Lung (tissue), 12 donors: ENCODE results near the gene ZNF536. TPM values are rescaled to one million over a fixed set of nuclear protein-coding genes. Genes with fewer than 3 reads are reported as not detected.

Experiments used
- ATAC-seq: fragments of 200-7000 bp; cut with Tn5 transposase; one replicate; pipeline ENCODE4 v1.9.1; 2020; ENCODE audit warnings: moderate number of reproducible peaks; ENCODE audit not compliant: insufficient read depth, low FRiP score
- DNase-seq, 3 donors: peaks; one replicate each; pipeline ENCODE4 v3.0.0-alpha.2; 2013 to 2017
- H3K27ac ChIP-seq, 2 donors: one replicate each; pipeline ENCODE4 v1.5.1; 2013; ENCODE audit warnings: mild to moderate bottlenecking in 2 of 2, moderate library complexity in 2 of 2, control low read depth in 1 of 2, inconsistent platforms in 1 of 2, low read depth in 1 of 2, low read length in 1 of 2
- H3K27me3 ChIP-seq, 3 donors: one replicate each; pipeline ENCODE4 v1.5.1; 2013; ENCODE audit warnings: low read length in 2 of 3; ENCODE audit not compliant: control insufficient read depth in 3 of 3, insufficient read depth in 3 of 3
- H3K36me3 ChIP-seq, 4 donors: one replicate each; pipeline ENCODE4 v1.5.1; 2013; ENCODE audit warnings: low read length in 4 of 4, mild to moderate bottlenecking in 1 of 4, moderate library complexity in 1 of 4; ENCODE audit not compliant: control insufficient read depth in 4 of 4, insufficient read depth in 4 of 4
- H3K4me1 ChIP-seq, 5 donors: one replicate each; pipeline ENCODE4 v1.5.1; 2013; ENCODE audit warnings: low read length in 5 of 5, mild to moderate bottlenecking in 2 of 5, moderate library complexity in 1 of 5; ENCODE audit not compliant: control insufficient read depth in 5 of 5, insufficient read depth in 5 of 5
- H3K4me3 ChIP-seq: one replicate; pipeline ENCODE4 v1.5.1; 2013; ENCODE audit warnings: mild to moderate bottlenecking, control low read depth, moderate library complexity
- H3K9ac ChIP-seq, 2 donors: one replicate each; pipeline ENCODE4 v1.5.1; 2013; ENCODE audit warnings: low read length in 2 of 2, control low read depth in 1 of 2; ENCODE audit not compliant: insufficient read depth in 1 of 2
- H3K9me3 ChIP-seq, 4 donors: one replicate each; pipeline ENCODE4 v1.5.1; 2013; ENCODE audit warnings: low read length in 3 of 4, mild to moderate bottlenecking in 1 of 4, moderate library complexity in 1 of 4; ENCODE audit not compliant: control insufficient read depth in 4 of 4, insufficient read depth in 3 of 4
- WGBS, 2 donors: extraction: QIAGEN DNeasy Blood & Tissue Kit; methylation state at CpG; one replicate each; pipeline ENCODE4 v1.1.7; 2013; 5-methylcytosine and 5-hydroxymethylcytosine counted together
- polyA plus RNA-seq, 2 donors: library from polyadenylated mRNA; stranded (reverse); fragments of 200-250 nt; gene quantifications; one replicate each; pipeline ENCODE4 v1.2.1, GENCODE V29; 2013
- total RNA-seq, 2 donors: library from RNA; depleted of rRNA in 1 of 2; stranded (reverse); fragments of >200 nt in 1 of 2; gene quantifications; one replicate each; pipeline ENCODE4 v1.2.1, GENCODE V29; 2014 to 2021
- TF ChIP-seq, protein P1 (sequence below): IDR thresholded peaks from 2 replicates; pipeline ENCODE4 v1.5.1; 2012; ENCODE audit warnings: mild to moderate bottlenecking; ENCODE audit errors: control extremely low read depth, extremely low read depth
- donor health status: control.
- donor health status: control.
- donor health status: Bipolar disorder and iron deficiency.
- donor health status: healthy.
- donor health status: DM: yes; HTN: yes; CAD: no.

Gene ZNF536
- total and polyA plus RNA-seq, 4 donors, result 0.07 to 5.6 (median 0.21) TPM

DNA sequence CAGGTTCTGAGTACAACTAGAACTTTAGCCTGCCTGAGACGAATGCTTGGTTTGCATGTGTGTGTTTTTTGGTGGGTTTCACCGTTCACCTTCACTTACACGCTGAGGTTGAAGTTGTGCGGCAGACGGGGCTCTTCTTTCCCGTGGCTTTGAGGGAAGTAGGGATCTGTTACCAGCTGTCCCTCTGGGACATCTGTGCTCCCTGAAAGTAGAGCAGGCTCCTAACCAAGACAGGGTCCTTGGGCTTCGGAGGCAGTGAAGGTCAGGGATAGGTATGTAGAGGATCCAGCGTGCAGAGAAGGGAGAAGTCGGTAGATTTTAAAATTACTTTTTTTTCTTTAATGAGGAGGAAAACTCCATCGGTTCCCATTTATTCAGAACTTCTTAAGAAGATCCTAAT is 48.7 kb downstream of the ZNF536 start:
- WGBS, 2 donors, result 87 to 94% methylated on average over 10 of the region's 10 CpGs
- DNase-seq (no peak), ATAC-seq (no peak)
- peaks cover 0 to 3% (median 0%) of the 10 kb centered on the region in 4 donors for H3K9me3 ChIP-seq
- H3K4me3 ChIP-seq, result no peak overlapping the region
- H3K27me3 ChIP-seq, result peaks cover 0 to 11% (median 0%) of the 10 kb centered on the region in 3 donors
- no peak overlapping the region for H3K27ac ChIP-seq
- no peak overlapping the region for H3K9ac ChIP-seq
- TF ChIP-seq, protein P1, sequence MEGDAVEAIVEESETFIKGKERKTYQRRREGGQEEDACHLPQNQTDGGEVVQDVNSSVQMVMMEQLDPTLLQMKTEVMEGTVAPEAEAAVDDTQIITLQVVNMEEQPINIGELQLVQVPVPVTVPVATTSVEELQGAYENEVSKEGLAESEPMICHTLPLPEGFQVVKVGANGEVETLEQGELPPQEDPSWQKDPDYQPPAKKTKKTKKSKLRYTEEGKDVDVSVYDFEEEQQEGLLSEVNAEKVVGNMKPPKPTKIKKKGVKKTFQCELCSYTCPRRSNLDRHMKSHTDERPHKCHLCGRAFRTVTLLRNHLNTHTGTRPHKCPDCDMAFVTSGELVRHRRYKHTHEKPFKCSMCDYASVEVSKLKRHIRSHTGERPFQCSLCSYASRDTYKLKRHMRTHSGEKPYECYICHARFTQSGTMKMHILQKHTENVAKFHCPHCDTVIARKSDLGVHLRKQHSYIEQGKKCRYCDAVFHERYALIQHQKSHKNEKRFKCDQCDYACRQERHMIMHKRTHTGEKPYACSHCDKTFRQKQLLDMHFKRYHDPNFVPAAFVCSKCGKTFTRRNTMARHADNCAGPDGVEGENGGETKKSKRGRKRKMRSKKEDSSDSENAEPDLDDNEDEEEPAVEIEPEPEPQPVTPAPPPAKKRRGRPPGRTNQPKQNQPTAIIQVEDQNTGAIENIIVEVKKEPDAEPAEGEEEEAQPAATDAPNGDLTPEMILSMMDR, result no peak
- no peaks in the 10 kb centered on the region for H3K36me3 ChIP-seq
- no peaks in the 10 kb centered on the region for H3K4me1 ChIP-seq

DNA sequence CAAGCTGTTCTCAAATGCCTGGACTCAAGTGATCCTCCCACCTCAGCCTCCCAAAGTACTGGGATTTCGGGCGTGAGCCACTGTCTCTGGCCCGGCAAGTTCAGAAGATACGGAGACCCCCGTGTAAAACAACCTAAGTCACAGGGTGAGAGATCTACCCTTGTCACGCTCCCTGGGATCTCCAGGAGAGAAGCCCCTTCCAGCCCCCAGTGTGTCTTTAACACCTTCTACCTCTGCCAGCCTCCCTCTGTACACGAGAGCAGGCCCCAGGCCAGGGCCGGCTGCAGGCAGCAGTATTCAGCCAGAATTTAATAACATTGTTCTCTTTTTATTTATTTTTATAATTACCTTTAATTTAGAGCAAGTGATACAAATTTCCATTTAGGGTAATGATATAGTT is 49.4 kb downstream of the ZNF536 start:
- WGBS, 2 donors, result 90 to 93% methylated on average over 8 of the region's 8 CpGs
- DNase-seq, result no peak
- Histone ChIP-seq H3K4me1 (no peaks in the 10 kb centered on the region), H3K27me3 (peaks cover 0 to 11% (median 0%) of the 10 kb centered on the region in 3 donors), H3K27ac (no peak overlapping the region), H3K36me3 (no peaks in the 10 kb centered on the region), H3K9ac (no peak overlapping the region), H3K9me3 (peaks cover 0 to 3% (median 0%) of the 10 kb centered on the region in 4 donors), H3K4me3 (no peak overlapping the region)
- no peak for ATAC-seq
- TF ChIP-seq, protein P1, result no peak

DNA sequence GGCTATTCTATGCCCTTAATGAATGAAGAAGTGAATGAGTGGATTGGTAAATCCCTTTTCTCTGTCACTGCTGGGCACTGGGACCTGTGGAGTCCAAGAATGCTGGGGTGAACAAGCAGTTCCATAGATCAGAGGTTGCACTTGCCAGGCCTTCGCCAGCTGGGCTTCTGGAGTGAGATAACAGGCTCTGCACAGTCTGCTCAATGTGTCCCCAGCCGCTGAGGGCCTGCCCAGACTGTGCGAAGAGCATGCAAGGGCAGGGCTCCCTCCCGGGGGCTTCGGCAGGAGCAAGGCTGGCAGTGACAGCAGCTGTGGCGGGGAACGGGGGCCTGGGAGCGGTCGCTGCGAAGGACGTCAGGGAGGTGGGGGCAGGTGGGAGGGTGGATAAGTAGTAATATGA is 51.3 kb downstream of the ZNF536 start:
- Histone ChIP-seq H3K27me3 (peaks cover 0 to 9% (median 0%) of the 10 kb centered on the region in 3 donors), H3K9ac (no peak overlapping the region), H3K9me3 (peaks cover 0 to 3% (median 0%) of the 10 kb centered on the region in 4 donors), H3K4me3 (no peak overlapping the region), H3K27ac (no peak overlapping the region), H3K4me1 (no peaks in the 10 kb centered on the region), H3K36me3 (no peaks in the 10 kb centered on the region)
- WGBS, 2 donors, result 84 to 89% methylated on average over 11 of the region's 11 CpGs
- ATAC-seq (no peak), DNase-seq (no peak)
- TF ChIP-seq, protein P1, result no peak
